Activated T-cell treated with anti-CD3 and anti-CD28 coated beads for 24 hours (primary cell): ENCODE results near the gene RASL11B.

Source experiments
- DNase-seq: peaks from one replicate; pipeline ENCODE4 v3.0.0-alpha.2; 2020; ENCODE audit warnings: low read depth

RASL11B gene

GRCh38 chr4:52874948-52875347, 12.8 kb downstream of the RASL11B start:
- no peak for DNase-seq

- no peak for DNase-seq
Observed at GRCh38 chr4:52876069-52876468, 14.0 kb downstream of the RASL11B start.

- DNase-seq = no peak
Observed at GRCh38 chr4:52877036-52877435, 14.9 kb downstream of the RASL11B start.

- no peak for DNase-seq
Observed at GRCh38 chr4:52877694-52878093, 15.6 kb downstream of the RASL11B start.

- no peak for DNase-seq
Observed at GRCh38 chr4:52879471-52879870, 17.4 kb downstream of the RASL11B start.

GRCh38 chr4:52880994-52881393, 18.9 kb downstream of the RASL11B start:
- DNase-seq = no peak

- DNase-seq = no peak
Observed at GRCh38 chr4:52883183-52883621, 21.1 kb downstream of the RASL11B start.

- no peak for DNase-seq
Observed at GRCh38 chr4:52883707-52884669, 21.9 kb downstream of the RASL11B start.

GRCh38 chr4:52884994-52885393, 22.9 kb downstream of the RASL11B start:
- DNase-seq = no peak

- DNase-seq = no peak
Observed at GRCh38 chr4:52889354-52889753, 27.2 kb downstream of the RASL11B start.

- no peak for DNase-seq
Observed at GRCh38 chr4:52889778-52890520, 27.8 kb downstream of the RASL11B start.

GRCh38 chr4:52890521-52890791, 28.3 kb downstream of the RASL11B start:
- no peak for DNase-seq

GRCh38 chr4:52891743-52892142, 29.6 kb downstream of the RASL11B start:
- DNase-seq = no peak

- DNase-seq = no peak
Observed at GRCh38 chr4:52892880-52893279, 30.8 kb downstream of the RASL11B start.

- DNase-seq = no peak
Observed at GRCh38 chr4:52894443-52894842, 32.3 kb downstream of the RASL11B start.

- no peak for DNase-seq
Observed at GRCh38 chr4:52903273-52903672, 41.2 kb downstream of the RASL11B start.

- DNase-seq = no peak
Observed at GRCh38 chr4:52904421-52904820, 42.3 kb downstream of the RASL11B start.

GRCh38 chr4:52907510-52907909, 45.4 kb downstream of the RASL11B start:
- no peak for DNase-seq

GRCh38 chr4:52910115-52910514, 48.0 kb downstream of the RASL11B start:
- DNase-seq = no peak

- peak; percentile 43 for DNase-seq
Observed at GRCh38 chr4:52911684-52912294, 49.7 kb downstream of the RASL11B start.

- no peak for DNase-seq
Observed at GRCh38 chr4:52912608-52913007, 50.5 kb downstream of the RASL11B start.

- DNase-seq = no peak
Observed at GRCh38 chr4:52914051-52914605, 52.0 kb downstream of the RASL11B start.

GRCh38 chr4:52915191-52915590, 53.1 kb downstream of the RASL11B start:
- DNase-seq = no peak
